ENCODE data around the gene ALX3. TPM values are rescaled to one million over a fixed set of nuclear protein-coding genes. Genes with fewer than 3 reads are reported as not detected.
A peak's percentile ranks its signal among the peaks of the same experiment; 100 is the strongest.

ALX3 gene
- total RNA-seq = not detected

DNA sequence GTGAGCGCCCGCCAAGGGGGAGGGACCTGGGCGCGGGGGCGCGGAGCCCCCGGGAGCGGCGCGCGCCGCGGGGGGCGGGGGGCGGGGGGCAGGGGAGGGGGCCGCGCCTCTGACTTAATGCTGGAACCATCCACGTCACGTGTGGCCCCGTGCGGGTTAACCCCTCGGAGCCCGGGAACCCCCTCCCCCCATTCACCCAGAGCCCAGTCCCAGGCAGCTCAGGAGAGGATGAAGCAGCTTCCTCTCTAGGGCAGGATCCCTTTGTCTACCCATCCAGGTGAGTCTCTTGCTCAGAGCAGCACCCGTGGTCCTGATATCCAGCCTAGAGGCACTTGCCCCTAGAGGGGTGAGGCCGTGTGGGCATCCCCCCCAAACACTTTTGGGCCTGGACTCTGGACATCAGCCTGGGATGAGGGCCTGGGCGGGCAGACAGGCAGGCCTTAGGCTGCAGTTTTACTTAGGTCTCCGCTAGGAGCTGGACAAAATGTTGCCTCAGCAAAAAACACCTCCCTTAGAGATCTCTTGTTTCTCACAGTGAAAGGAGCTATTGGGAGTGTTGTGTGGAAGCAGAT is at the start of gene ALX3:
ALX3 (minus strand) TSS at position 2 of the 572 bp plus-strand sequence. CDS start 60 bp downstream, outside the sequence.
- peaks cover 0 to 70% of the 10 kb centered on the region in 2 donors for H3K27me3 ChIP-seq
- no peak for DNase-seq (ENCODE audit: low spot score in 2 of 2)
- TF ChIP-seq EP300 (IDR thresholded peaks at IDR 0.05) (no peak), POLR2A (IDR thresholded peaks at IDR 0.05) (no peak)
- TF ChIP-seq, protein P1, sequence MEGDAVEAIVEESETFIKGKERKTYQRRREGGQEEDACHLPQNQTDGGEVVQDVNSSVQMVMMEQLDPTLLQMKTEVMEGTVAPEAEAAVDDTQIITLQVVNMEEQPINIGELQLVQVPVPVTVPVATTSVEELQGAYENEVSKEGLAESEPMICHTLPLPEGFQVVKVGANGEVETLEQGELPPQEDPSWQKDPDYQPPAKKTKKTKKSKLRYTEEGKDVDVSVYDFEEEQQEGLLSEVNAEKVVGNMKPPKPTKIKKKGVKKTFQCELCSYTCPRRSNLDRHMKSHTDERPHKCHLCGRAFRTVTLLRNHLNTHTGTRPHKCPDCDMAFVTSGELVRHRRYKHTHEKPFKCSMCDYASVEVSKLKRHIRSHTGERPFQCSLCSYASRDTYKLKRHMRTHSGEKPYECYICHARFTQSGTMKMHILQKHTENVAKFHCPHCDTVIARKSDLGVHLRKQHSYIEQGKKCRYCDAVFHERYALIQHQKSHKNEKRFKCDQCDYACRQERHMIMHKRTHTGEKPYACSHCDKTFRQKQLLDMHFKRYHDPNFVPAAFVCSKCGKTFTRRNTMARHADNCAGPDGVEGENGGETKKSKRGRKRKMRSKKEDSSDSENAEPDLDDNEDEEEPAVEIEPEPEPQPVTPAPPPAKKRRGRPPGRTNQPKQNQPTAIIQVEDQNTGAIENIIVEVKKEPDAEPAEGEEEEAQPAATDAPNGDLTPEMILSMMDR (IDR thresholded peaks at IDR 0.05) = no peak
- H3K27ac ChIP-seq = no peak within 1 kb of the TSS
- peak within 1 kb of the TSS in 1 of 4 donors; percentile 33 for H3K4me3 ChIP-seq
- H3K36me3 ChIP-seq = no peaks in the 10 kb centered on the region
- H3K9me3 ChIP-seq = no peaks in the 10 kb centered on the region
- peaks cover 0 to 36% (median 13%) of the 10 kb centered on the region in 4 donors for H3K4me1 ChIP-seq
- WGBS, 2 donors = 20 to 63% methylated on average over 3 to 10 of the region's 27 CpGs

DNA sequence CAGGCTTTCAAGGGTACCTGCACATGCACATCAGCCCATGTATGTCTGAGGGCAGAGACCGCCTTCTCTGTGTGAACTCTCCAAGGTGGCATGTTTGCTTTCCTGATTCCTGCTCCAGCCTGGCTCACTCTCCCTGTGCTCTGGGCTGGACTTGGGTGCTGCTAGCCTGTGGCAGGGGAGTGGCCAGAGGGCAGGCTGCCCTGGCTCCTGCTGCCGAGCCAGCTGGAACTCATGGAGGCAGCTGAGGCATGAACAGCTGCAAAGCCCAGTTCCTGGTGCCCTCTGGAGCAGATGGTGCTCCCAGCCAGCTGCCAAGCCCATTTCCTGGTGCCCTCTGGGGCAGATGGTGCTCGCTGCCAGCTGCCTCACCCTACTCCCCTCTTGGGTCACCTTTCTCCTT is 49.4 kb upstream of the ALX3 start:
- DNase-seq (ENCODE audit: low spot score in 2 of 2) = no peak
- TF ChIP-seq, protein P1 (IDR thresholded peaks at IDR 0.05) = no peak
- TF ChIP-seq POLR2A (IDR thresholded peaks at IDR 0.05) (no peak), EP300 (IDR thresholded peaks at IDR 0.05) (no peak)
- peaks cover 0 to 5% of the 10 kb centered on the region in 2 donors for H3K27me3 ChIP-seq
- 75 to 82% methylated on average over 2 to 3 of the region's 3 CpGs for WGBS, 2 donors
- H3K36me3 ChIP-seq = no peaks in the 10 kb centered on the region
- H3K4me1 ChIP-seq = no peaks in the 10 kb centered on the region
- H3K27ac ChIP-seq = no peak overlapping the region
- peaks cover 0 to 8% (median 0%) of the 10 kb centered on the region in 4 donors for H3K9me3 ChIP-seq
- no peak overlapping the region for H3K4me3 ChIP-seq

DNA sequence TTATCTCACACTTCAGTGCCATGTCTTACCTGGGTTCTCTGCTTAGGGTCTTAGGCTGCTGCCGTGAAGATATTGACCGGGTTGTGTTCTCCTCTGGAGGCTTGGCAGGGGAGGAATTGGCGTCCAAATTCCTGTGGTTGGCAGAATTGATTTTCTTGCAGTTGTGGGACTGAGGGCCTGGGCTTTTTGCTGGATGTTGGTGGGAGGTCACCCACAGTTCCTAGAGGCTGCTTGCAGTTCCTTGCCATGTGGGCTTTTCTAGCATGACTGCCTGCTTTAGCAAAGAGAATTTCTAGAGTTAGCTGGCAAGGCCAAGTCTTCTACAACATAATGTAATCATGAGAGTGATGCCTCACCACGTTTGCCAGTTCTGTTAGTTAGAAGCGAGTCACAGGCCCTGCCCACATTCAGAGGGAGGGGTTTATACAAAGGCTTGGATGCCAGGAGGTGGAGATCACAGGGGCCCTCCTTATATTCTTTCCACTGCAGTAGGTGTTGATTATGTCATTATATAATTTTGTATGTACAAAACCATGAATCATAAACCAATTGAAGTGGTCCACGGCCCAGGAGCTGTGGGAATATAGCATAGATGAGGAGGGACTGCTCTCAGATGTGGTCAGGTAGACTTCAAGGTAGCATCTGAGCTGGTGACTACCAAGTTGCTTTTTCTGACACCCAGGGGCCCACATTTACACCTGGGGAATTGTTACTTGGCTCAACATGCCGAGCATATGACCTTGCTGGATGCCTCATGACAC is 48.3 kb upstream of the ALX3 start:
- Histone ChIP-seq H3K4me3 (no peak overlapping the region), H3K27ac (no peak overlapping the region), H3K9me3 (peaks cover 0 to 7% (median 0%) of the 10 kb centered on the region in 4 donors), H3K27me3 (peaks cover 0 to 5% of the 10 kb centered on the region in 2 donors), H3K36me3 (no peaks in the 10 kb centered on the region), H3K4me1 (no peaks in the 10 kb centered on the region)
- DNase-seq (ENCODE audit: low spot score in 2 of 2) = no peak
- TF ChIP-seq EP300 (IDR thresholded peaks at IDR 0.05) (no peak), POLR2A (IDR thresholded peaks at IDR 0.05) (no peak)
- TF ChIP-seq, protein P1 (IDR thresholded peaks at IDR 0.05) = no peak
- 50 to 64% methylated on average over 7 of the region's 7 CpGs for WGBS, 2 donors

DNA sequence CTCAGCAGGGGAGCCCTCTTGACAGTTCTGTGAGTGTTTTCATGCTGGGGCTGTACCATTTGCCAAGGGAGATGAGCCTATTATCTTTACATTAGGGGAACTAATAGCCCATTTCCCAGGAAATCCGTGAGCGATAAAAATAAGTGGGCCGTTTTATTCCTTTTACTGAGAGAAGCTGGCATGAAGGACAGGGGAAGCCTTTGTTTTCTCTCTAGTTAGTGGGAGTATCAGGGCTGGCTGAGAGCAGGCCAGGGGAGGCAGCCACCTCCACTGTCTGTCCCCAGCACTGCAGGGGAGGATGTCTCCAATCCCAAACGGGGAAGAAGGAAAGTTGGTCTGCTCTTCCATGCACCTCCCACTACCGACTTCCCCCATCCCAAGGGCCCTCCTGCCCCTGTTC is 44.3 kb upstream of the ALX3 start:
- TF ChIP-seq EP300 (IDR thresholded peaks at IDR 0.05) (no peak), POLR2A (IDR thresholded peaks at IDR 0.05) (no peak)
- TF ChIP-seq, protein P1 (IDR thresholded peaks at IDR 0.05) = no peak
- no peak for DNase-seq (ENCODE audit: low spot score in 2 of 2)
- H3K4me1 ChIP-seq = no peaks in the 10 kb centered on the region

DNA sequence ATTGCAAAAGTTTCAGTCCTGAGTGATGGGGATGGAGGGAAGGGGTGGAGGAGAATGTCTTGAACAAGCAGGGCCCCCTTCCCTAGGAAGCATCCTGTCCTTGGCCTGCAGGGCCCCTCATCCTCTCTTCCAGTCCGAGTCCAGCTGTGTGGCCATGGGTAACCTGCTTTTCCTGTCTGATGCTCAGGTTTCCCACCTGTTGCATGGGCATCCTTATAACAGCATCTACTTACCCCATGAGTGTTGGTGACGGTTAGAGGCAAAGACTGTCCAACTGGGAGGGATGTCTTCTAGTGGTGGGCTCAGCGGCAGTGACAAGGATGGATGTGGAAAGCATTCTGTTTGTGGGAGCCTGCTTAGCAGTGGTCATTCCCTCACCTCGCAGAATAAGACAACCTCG is 43.7 kb upstream of the ALX3 start:
- TF ChIP-seq EP300 (IDR thresholded peaks at IDR 0.05) = no peak
- TF ChIP-seq, protein P1 (IDR thresholded peaks at IDR 0.05) = no peak
- Histone ChIP-seq H3K9me3 (no peaks in the 10 kb centered on the region), H3K27me3 (no peaks in the 10 kb centered on the region), H3K4me1 (no peaks in the 10 kb centered on the region), H3K36me3 (no peaks in the 10 kb centered on the region), H3K4me3 (no peak overlapping the region), H3K27ac (no peak overlapping the region)
- no peak for DNase-seq (ENCODE audit: low spot score in 2 of 2)
- WGBS, 2 donors = 73 to 77% methylated on average over 5 of the region's 5 CpGs

More for the DNA sequence above, 44.3 kb upstream of the ALX3 start:
- H3K27me3 ChIP-seq = no peaks in the 10 kb centered on the region
- H3K27ac ChIP-seq = no peak overlapping the region
- no peak overlapping the region for H3K4me3 ChIP-seq
- 22 to 32% methylated on average over 5 of the region's 5 CpGs for WGBS, 2 donors
- H3K9me3 ChIP-seq = no peaks in the 10 kb centered on the region
- no peaks in the 10 kb centered on the region for H3K36me3 ChIP-seq

Data from tibial nerve (tissue), 4 donors.